Activated CD8-positive, alpha-beta T cell treated with anti-CD3 and anti-CD28 coated beads for 36 hours (primary cell): ENCODE results near the gene POMGNT2. TPM values are rescaled to one million over a fixed set of nuclear protein-coding genes. Genes with fewer than 3 reads are reported as not detected.

ENCODE experiments used
- ATAC-seq: fragments of 200-7000 bp; cut with Tn5 transposase; one replicate; pipeline ENCODE4 v1.10.0; 2021; ENCODE audit warnings: mild to moderate bottlenecking, moderate library complexity
- CTCF ChIA-PET: fragments of 350-600 bp; sonication (Branson Sonifier 250); formaldehyde crosslinking; loops from one replicate; lab custom pipeline; 2021; ENCODE audit warnings: antibody characterized with exemption; lab: Charles Lee
- POLR2A ChIA-PET: fragments of 350-600 bp; sonication (Branson Sonifier 250); formaldehyde crosslinking; loops from one replicate; lab custom pipeline; 2021; ENCODE audit warnings: antibody characterized with exemption; lab: Charles Lee
- DNase-seq: peaks from one replicate; pipeline ENCODE4 v3.0.0-alpha.2; 2020
- H3K27ac Mint-ChIP-seq: one replicate; pipeline ENCODE4 v1.8.0; 2021; ENCODE audit warnings: mild to moderate bottlenecking, mixed read lengths
- H3K27me3 Mint-ChIP-seq: one replicate; pipeline ENCODE4 v1.8.0; 2021; ENCODE audit warnings: mixed read lengths
- H3K36me3 Mint-ChIP-seq: one replicate; pipeline ENCODE4 v1.8.0; 2021; ENCODE audit warnings: low read depth, mixed read lengths
- H3K4me1 Mint-ChIP-seq: one replicate; pipeline ENCODE4 v1.8.0; 2021; ENCODE audit warnings: low read depth, mixed read lengths
- H3K4me3 Mint-ChIP-seq: one replicate; pipeline ENCODE4 v1.8.0; 2021; ENCODE audit warnings: mild to moderate bottlenecking, moderate library complexity, mixed read lengths
- H3K9me3 Mint-ChIP-seq: one replicate; pipeline ENCODE4 v1.8.0; 2021; ENCODE audit warnings: mixed read lengths
- CTCF ChIP-seq: fragments of 200-600 bp; IDR thresholded peaks from one replicate; pipeline ENCODE4 v1.8.0; 2022; ENCODE audit warnings: antibody characterized with exemption, mild to moderate bottlenecking
- intact Hi-C: fragments of 100-400 bp; cut with micrococcal nuclease; formaldehyde crosslinking; loops from one replicate; pipeline ENCODE4 v1.10.0; 2022
- total RNA-seq, 2 experiments: library from RNA; stranded (reverse); gene quantifications; one replicate each; pipeline ENCODE4 v1.2.3, GENCODE V29; 2021

POMGNT2 gene
- total RNA-seq, 2 experiments from 2014 or later = 11.9 to 12.0 TPM

- ChIA-PET POLR2A (interaction anchor here (0.6 kb wide), 1 partner anchor 27 kb away, joined by 3 read pairs; no protein-coding TSS in a partner anchor), CTCF (no interaction called here)
- Mint-ChIP-seq H3K27me3 (no peaks in the 10 kb centered on the region), H3K4me1 (peaks cover 18% of the 10 kb centered on the region), H3K4me3 (no peak overlapping the region), H3K36me3 (no peaks in the 10 kb centered on the region), H3K9me3 (no peaks in the 10 kb centered on the region), H3K27ac (no peak overlapping the region)
- ATAC-seq (no peak), DNase-seq (no peak)
- intact Hi-C loops = no loop called here
- no peak for TF ChIP-seq CTCF
Observed at GRCh38 chr3:43032646-43033628, 72.9 kb downstream of the POMGNT2 start.

DNA sequence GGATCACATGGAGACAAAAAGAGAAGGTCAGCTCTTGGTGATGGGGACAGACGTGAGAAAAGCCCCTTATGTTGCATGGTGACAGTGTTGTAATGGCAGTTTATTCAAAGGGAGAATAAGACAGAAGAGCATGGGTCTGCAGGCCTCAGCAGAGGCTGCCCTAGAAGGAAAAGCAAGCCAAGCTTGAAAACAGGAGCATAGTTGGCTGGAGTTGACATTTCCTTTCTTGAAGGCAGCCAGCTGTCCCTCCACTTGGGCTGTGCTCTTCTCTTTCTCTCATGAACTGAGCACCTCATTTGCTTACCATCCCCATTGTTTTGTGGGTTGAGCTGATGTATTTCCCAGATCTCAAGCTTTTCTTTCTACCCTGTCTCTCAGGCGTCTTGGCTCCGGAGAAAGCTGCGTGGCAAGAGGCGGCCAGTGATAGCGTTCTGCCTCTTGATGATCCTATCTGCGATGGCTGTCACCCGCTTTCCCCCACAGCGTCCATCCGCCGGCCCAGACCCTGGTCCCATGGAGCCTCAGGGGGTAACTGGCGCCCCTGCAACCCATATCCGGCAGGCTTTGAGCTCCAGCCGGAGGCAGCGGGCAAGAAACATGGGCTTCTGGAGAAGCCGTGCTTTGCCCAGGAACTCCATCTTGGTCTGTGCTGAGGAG lies 73.9 kb downstream of the POMGNT2 start:
- intact Hi-C loops = no loop called here
- POLR2A ChIA-PET = interaction anchor here (0.6 kb wide), 1 partner anchor 26 kb away, joined by 3 read pairs; no protein-coding TSS in a partner anchor
- Mint-ChIP-seq H3K4me1 (peaks cover 14% of the 10 kb centered on the region), H3K27ac (no peak overlapping the region), H3K36me3 (no peaks in the 10 kb centered on the region), H3K27me3 (no peaks in the 10 kb centered on the region), H3K9me3 (no peaks in the 10 kb centered on the region), H3K4me3 (no peak overlapping the region)
- CTCF ChIA-PET = no interaction called here
- ATAC-seq (no peak), DNase-seq (no peak)
- no peak for TF ChIP-seq CTCF

GRCh38 chr3:43031485-43031884 lies 74.4 kb downstream of the POMGNT2 start:
- CTCF ChIA-PET = no interaction called here
- DNase-seq (no peak), ATAC-seq (no peak)
- Mint-ChIP-seq H3K9me3 (no peaks in the 10 kb centered on the region), H3K4me3 (no peak overlapping the region), H3K27me3 (no peaks in the 10 kb centered on the region), H3K36me3 (no peaks in the 10 kb centered on the region), H3K27ac (no peak overlapping the region), H3K4me1 (peaks cover 9% of the 10 kb centered on the region)
- intact Hi-C loops = no loop called here
- POLR2A ChIA-PET = no interaction called here
- no peak for TF ChIP-seq CTCF

GRCh38 chr3:43030162-43030935 lies 75.5 kb downstream of the POMGNT2 start:
- H3K27me3 Mint-ChIP-seq = no peaks in the 10 kb centered on the region
- no peak overlapping the region for H3K4me3 Mint-ChIP-seq
- POLR2A ChIA-PET = no interaction called here
- H3K27ac Mint-ChIP-seq = no peak overlapping the region
- DNase-seq (no peak), ATAC-seq (no peak)
- CTCF ChIA-PET = no interaction called here
- intact Hi-C loops = no loop called here
- no peak for TF ChIP-seq CTCF
- H3K4me1 Mint-ChIP-seq = peaks cover 13% of the 10 kb centered on the region
- H3K36me3 Mint-ChIP-seq = no peaks in the 10 kb centered on the region
- H3K9me3 Mint-ChIP-seq = no peaks in the 10 kb centered on the region

Other genes with a start within 250 kb of the POMGNT2 start
- not detected for gene CYP8B1, start 230.2 kb downstream of the POMGNT2 start, total RNA-seq
- 1 to 10 TPM; 2.1 to 3.2 TPM for gene ZNF662, start 199.9 kb downstream of the POMGNT2 start, total RNA-seq
- under 1 TPM in 1 of 2 experiments, not detected in 1; 0.11 TPM for gene GASK1A, start 126.8 kb downstream of the POMGNT2 start, total RNA-seq
- gene SNRK, start 180.5 kb upstream of the POMGNT2 start, total RNA-seq = 10 to 100 TPM; 28.9 to 29.2 TPM